Prostate gland (tissue), 2 donors: ENCODE measurements around the gene VCAM1. TPM values are rescaled to one million over a fixed set of nuclear protein-coding genes. Genes with fewer than 3 reads are reported as not detected.

Experiments used
- DNase-seq: peaks from one replicate; pipeline ENCODE4 v3.0.0-alpha.2; 2019; ENCODE audit warnings: low spot score
- H3K27ac ChIP-seq, 2 donors: fragments of 200-600 bp; sonication (generic); 2 replicates each; pipeline ENCODE4 v1.5.1; 2017 to 2019
- H3K27me3 ChIP-seq: fragments of 200-600 bp; sonication (generic); replicated peaks from 2 replicates; pipeline ENCODE4 v1.5.1; 2019; ENCODE audit not compliant: insufficient read depth
- H3K36me3 ChIP-seq, 2 donors: fragments of 200-600 bp; sonication (generic); 1 replicate in 1 of 2; 2 replicates in 1 of 2; pipeline versions ENCODE4 v1.5.1 to v1.8.1; 2017 to 2019
- H3K4me1 ChIP-seq: fragments of 200-600 bp; sonication (generic); replicated peaks from 2 replicates; pipeline ENCODE4 v1.5.1; 2019
- H3K4me3 ChIP-seq, 2 donors: fragments of 200-600 bp; sonication (generic); 2 replicates each; pipeline ENCODE4 v1.5.1; 2017 to 2019
- H3K9me3 ChIP-seq: fragments of 200-600 bp; sonication (generic); 2 replicates; pipeline ENCODE4 v1.5.1; 2017
- CTCF ChIP-seq, 4 experiments: fragments of 200-600 bp in 2 of 4; fragments of 450-650 bp in 2 of 4; sonication (generic) in 2 of 4; IDR thresholded peaks; 1 replicate in 3 of 4; 2 replicates in 1 of 4; pipeline ENCODE4 v1.5.1; 2016 to 2019; ENCODE audit warnings: antibody characterized with exemption in 4 of 4, mild to moderate bottlenecking in 2 of 4, moderate library complexity in 2 of 4
- POLR2A ChIP-seq: fragments of 450-650 bp; IDR thresholded peaks from one replicate; pipeline ENCODE4 v1.6.1; 2016; ENCODE audit warnings: antibody characterized with exemption, mild to moderate bottlenecking
- POLR2AphosphoS5 ChIP-seq: sonication (generic); formaldehyde crosslinking; IDR thresholded peaks from one replicate; pipeline ENCODE4 v1.6.1; 2017; ENCODE audit warnings: antibody characterized with exemption
- WGBS: methylation state at CpG from one replicate; pipeline ENCODE4 v1.1.5; 2018; 5-methylcytosine and 5-hydroxymethylcytosine counted together
- intact Hi-C: fragments of 100-400 bp; cut with DNase I; formaldehyde crosslinking; loops from one replicate; pipeline ENCODE4 v1.14.2; 2022
- total RNA-seq, 2 donors: library from RNA; depleted of rRNA; stranded (reverse); fragments of >200 nt; gene quantifications; one replicate each; pipeline ENCODE4 v1.1.0, GENCODE V29; 2016

VCAM1 gene
- total RNA-seq, 2 donors from 2014 or later, result 2.9 to 9.3 TPM

GRCh38 chr1:100700586-100700985, 19.0 kb upstream of the VCAM1 start:
- no peak for DNase-seq
- WGBS, result 90% methylated on average over 4 of the region's 4 CpGs
- TF ChIP-seq POLR2A, result no peak
- no peak overlapping the region for H3K4me3 ChIP-seq
- intact Hi-C loops, result no loop called here
- H3K27me3 ChIP-seq, result no peaks in the 10 kb centered on the region
- no peaks in the 10 kb centered on the region for H3K36me3 ChIP-seq
- H3K27ac ChIP-seq, result no peak overlapping the region
- H3K9me3 ChIP-seq, result no peaks in the 10 kb centered on the region
- H3K4me1 ChIP-seq, result no peaks in the 10 kb centered on the region

- Histone ChIP-seq H3K27me3 (no peaks in the 10 kb centered on the region), H3K9me3 (no peaks in the 10 kb centered on the region), H3K27ac (no peak overlapping the region), H3K4me3 (no peak overlapping the region), H3K36me3 (no peaks in the 10 kb centered on the region), H3K4me1 (no peaks in the 10 kb centered on the region)
- no peak for DNase-seq
- TF ChIP-seq POLR2A (no peak), CTCF (IDR thresholded peaks at IDR 0.05) (no peak), POLR2AphosphoS5 (no peak)
- WGBS, result 72% methylated on average over 2 of the region's 2 CpGs
- intact Hi-C loops, result no loop called here
Measured at GRCh38 chr1:100703052-100703451, 16.5 kb upstream of the VCAM1 start.

- no peaks in the 10 kb centered on the region for H3K4me1 ChIP-seq
- TF ChIP-seq CTCF (IDR thresholded peaks at IDR 0.05) (no peak), POLR2AphosphoS5 (no peak), POLR2A (no peak)
- no peak overlapping the region for H3K4me3 ChIP-seq
- H3K27ac ChIP-seq, result no peak overlapping the region
- H3K36me3 ChIP-seq, result no peaks in the 10 kb centered on the region
- no peak for DNase-seq
- intact Hi-C loops, result no loop called here
- 77% methylated on average over 2 of the region's 2 CpGs for WGBS
- H3K9me3 ChIP-seq, result no peaks in the 10 kb centered on the region
- H3K27me3 ChIP-seq, result no peaks in the 10 kb centered on the region
Measured at GRCh38 chr1:100703716-100704115, 15.8 kb upstream of the VCAM1 start.

GRCh38 chr1:100704473-100704872, 15.1 kb upstream of the VCAM1 start:
- no peak overlapping the region for H3K4me3 ChIP-seq
- no peak for DNase-seq
- no peaks in the 10 kb centered on the region for H3K4me1 ChIP-seq
- no peaks in the 10 kb centered on the region for H3K36me3 ChIP-seq
- intact Hi-C loops, result no loop called here
- H3K27ac ChIP-seq, result no peak overlapping the region
- TF ChIP-seq POLR2A, result no peak
- TF ChIP-seq CTCF (IDR thresholded peaks at IDR 0.05), result no peak
- no peak for TF ChIP-seq POLR2AphosphoS5
- WGBS, result 50% methylated on average over 3 of the region's 3 CpGs
- no peaks in the 10 kb centered on the region for H3K9me3 ChIP-seq
- no peaks in the 10 kb centered on the region for H3K27me3 ChIP-seq

GRCh38 chr1:100706296-100706695, 13.2 kb upstream of the VCAM1 start:
- DNase-seq, result no peak
- TF ChIP-seq POLR2AphosphoS5, result no peak
- no peak for TF ChIP-seq POLR2A
- no peak for TF ChIP-seq CTCF (IDR thresholded peaks at IDR 0.05)
- intact Hi-C loops, result no loop called here
- H3K36me3 ChIP-seq, result no peaks in the 10 kb centered on the region
- H3K9me3 ChIP-seq, result no peaks in the 10 kb centered on the region
- H3K4me1 ChIP-seq, result no peaks in the 10 kb centered on the region
- H3K4me3 ChIP-seq, result no peak overlapping the region
- WGBS, result 93% methylated on average over 1 of the region's 1 CpG
- no peaks in the 10 kb centered on the region for H3K27me3 ChIP-seq
- no peak overlapping the region for H3K27ac ChIP-seq

- 63% methylated on average over 1 of the region's 1 CpG for WGBS
- intact Hi-C loops, result no loop called here
- H3K27me3 ChIP-seq, result no peaks in the 10 kb centered on the region
- no peaks in the 10 kb centered on the region for H3K9me3 ChIP-seq
- DNase-seq, result no peak
- H3K36me3 ChIP-seq, result no peaks in the 10 kb centered on the region
- no peak overlapping the region for H3K27ac ChIP-seq
- no peak overlapping the region for H3K4me3 ChIP-seq
- TF ChIP-seq POLR2AphosphoS5, result no peak
- TF ChIP-seq CTCF (IDR thresholded peaks at IDR 0.05), result no peak
- no peak for TF ChIP-seq POLR2A
- no peaks in the 10 kb centered on the region for H3K4me1 ChIP-seq
Measured at GRCh38 chr1:100706856-100707255, 12.7 kb upstream of the VCAM1 start.
